ENCODE results near the gene TRPV4. TPM values are rescaled to one million over a fixed set of nuclear protein-coding genes. Genes with fewer than 3 reads are reported as not detected.

TRPV4 gene
- total and polyA plus RNA-seq, 10 of the 15 experiments (the other 5 are each of a cell fraction or from before 2014, with no cell fraction given): not detected

DNA sequence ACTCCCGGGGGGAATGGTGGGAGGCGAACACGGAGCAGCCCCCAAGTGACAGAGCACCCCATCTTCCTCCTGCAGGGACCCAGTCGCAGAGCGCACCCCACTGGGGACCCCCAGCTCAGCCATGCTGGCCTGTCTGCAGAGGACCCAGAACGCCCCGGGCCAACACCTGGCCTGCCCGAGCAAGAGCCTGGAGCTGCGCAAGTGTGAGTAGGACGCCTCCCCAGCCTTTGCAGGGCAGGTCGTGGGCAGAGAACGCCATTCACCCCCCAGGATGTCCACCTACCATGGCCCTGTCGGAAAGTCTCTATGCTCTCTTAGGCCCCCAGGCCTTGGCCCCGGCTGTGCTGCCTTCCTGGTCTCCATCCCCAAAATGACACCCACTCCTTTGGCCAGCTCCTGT, 89.2 kb downstream of the TRPV4 start:
- FAIRE-seq (no peak), DNase-seq (ENCODE audit: low read depth, low spot score) (no peak), ATAC-seq (no peak)
- Histone ChIP-seq H3K9me3 (replicated peaks; ENCODE audit: control insufficient read depth, insufficient read depth, low read length) (no peaks in the 10 kb centered on the region), H3K36me3 (ENCODE audit: control insufficient read depth in 2 of 2, insufficient read depth in 2 of 2, low read length in 1 of 2) (no peaks in the 10 kb centered on the region), H4K20me1 (ENCODE audit: control insufficient read depth, insufficient read depth) (no peaks in the 10 kb centered on the region), H3K9ac (ENCODE audit: control insufficient read depth, insufficient read depth, low read length) (no peak overlapping the region), H3K27ac (ENCODE audit: control insufficient read depth, insufficient read depth) (no peak overlapping the region), H2AFZ (ENCODE audit: control insufficient read depth, low read depth, low read length) (no peak overlapping the region), H3K4me2 (ENCODE audit: control insufficient read depth, insufficient read depth) (no peak overlapping the region), H3K4me1 (ENCODE audit: control insufficient read depth, insufficient read depth, low read length) (no peaks in the 10 kb centered on the region), H3K79me2 (ENCODE audit: control insufficient read depth, insufficient read depth, low read length) (no peaks in the 10 kb centered on the region), H3K4me3 (no peak overlapping the region), H3K27me3 (replicated peaks in 1 of 2; ENCODE audit: control insufficient read depth in 2 of 2, insufficient read depth in 2 of 2, low read length in 1 of 2) (no peaks in the 10 kb centered on the region; a peak in 3 of 4 replicates)
- POLR2A ChIA-PET: no interaction called here
- SMC1A ChIA-PET (ENCODE audit: uncharacterized antibody, unreplicated experiment): no interaction called here
- intact Hi-C loops (cut with micrococcal nuclease; ENCODE audit: unreplicated experiment) (no loop called here), in situ Hi-C loops (cut with MboI) (no loop called here)
- no TSS peak for BruUV-seq (replicated peaks)
- CTCF ChIA-PET: interaction anchor here (1.4 kb wide), 1 partner anchor 146 kb away, joined by 4 read pairs; no protein-coding TSS in a partner anchor
- no peak for TF ChIP-seq ZNF384 (IDR thresholded peaks at IDR 0.05; ENCODE audit: borderline replicate concordance, low read depth, low read length)
- RAD21 ChIA-PET (ENCODE audit: unreplicated experiment): no interaction called here
- 51% methylated on average over 14 of the region's 14 CpGs for WGBS (ENCODE audit: insufficient coverage, insufficient replicate concordance, low lambda C conversion rate, missing lambda C conversion rate)

DNA sequence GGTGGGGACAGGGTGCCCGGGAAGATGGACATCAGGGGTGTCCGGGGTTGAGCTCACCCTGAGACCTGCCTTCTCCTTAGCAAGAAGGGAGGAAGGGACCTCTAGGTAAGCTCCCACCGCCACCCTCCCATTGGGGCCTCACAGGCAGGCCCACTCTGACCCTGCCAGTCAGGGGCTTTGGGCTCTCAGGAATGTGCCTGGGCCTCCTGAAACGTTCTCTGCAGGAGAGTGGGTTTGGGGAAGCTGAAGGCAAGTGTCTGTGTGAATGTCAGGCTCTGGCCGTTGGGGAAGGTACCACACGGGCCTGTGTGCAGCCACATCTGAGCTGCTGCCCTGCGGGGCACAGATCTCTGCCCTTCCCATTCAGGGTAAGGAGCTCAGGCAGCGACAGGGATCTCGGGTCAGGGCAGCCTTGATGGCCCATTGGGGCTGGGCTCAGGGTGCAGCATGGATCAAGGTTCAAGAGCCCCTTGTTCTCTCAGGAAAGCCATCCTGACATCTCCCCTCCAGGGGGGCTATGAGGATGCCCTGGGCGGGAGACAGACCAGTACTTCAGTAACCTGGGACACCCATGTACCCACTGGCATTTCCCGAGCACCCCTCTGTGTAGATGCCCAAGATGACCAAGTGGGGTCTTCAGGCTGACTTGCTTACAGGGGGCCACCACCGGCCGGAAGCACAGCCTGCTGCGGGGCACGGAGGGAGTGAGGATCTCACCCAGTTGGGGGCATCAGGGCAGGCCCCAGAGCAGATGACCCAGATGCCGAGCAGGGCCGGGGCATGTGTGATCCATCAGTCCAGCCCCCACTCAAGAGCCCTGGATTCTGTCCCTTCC, 89.9 kb downstream of the TRPV4 start:
- in situ Hi-C loops (cut with MboI) (no loop called here), intact Hi-C loops (cut with micrococcal nuclease; ENCODE audit: unreplicated experiment) (no loop called here)
- ChIA-PET SMC1A (ENCODE audit: uncharacterized antibody, unreplicated experiment) (interaction anchor here (0.7 kb wide), 1 partner anchor 317 kb away, joined by 4 read pairs; no protein-coding TSS in a partner anchor), POLR2A (interaction anchor here (0.5 kb wide), 1 partner anchor 884 kb away, joined by 4 read pairs; no protein-coding TSS in a partner anchor), RAD21 (ENCODE audit: unreplicated experiment) (no interaction called here), CTCF (no interaction called here)
- no peaks in the 10 kb centered on the region for H3K4me1 ChIP-seq (ENCODE audit: control insufficient read depth, insufficient read depth, low read length)
- no peak overlapping the region for H3K9ac ChIP-seq (ENCODE audit: control insufficient read depth, insufficient read depth, low read length)
- WGBS (ENCODE audit: insufficient coverage, insufficient replicate concordance, low lambda C conversion rate, missing lambda C conversion rate): 28% methylated on average over 17 of the region's 17 CpGs
- H3K4me3 ChIP-seq: no peak overlapping the region
- H2AFZ ChIP-seq (ENCODE audit: control insufficient read depth, low read depth, low read length): no peak overlapping the region
- ATAC-seq (no peak), FAIRE-seq (no peak), DNase-seq (ENCODE audit: low read depth, low spot score) (no peak)
- H3K36me3 ChIP-seq (ENCODE audit: control insufficient read depth in 2 of 2, insufficient read depth in 2 of 2, low read length in 1 of 2): no peaks in the 10 kb centered on the region
- BruUV-seq (replicated peaks): no TSS peak
- H3K27me3 ChIP-seq (replicated peaks in 1 of 2; ENCODE audit: control insufficient read depth in 2 of 2, insufficient read depth in 2 of 2, low read length in 1 of 2): no peaks in the 10 kb centered on the region; a peak in 3 of 4 replicates
- no peaks in the 10 kb centered on the region for H3K79me2 ChIP-seq (ENCODE audit: control insufficient read depth, insufficient read depth, low read length)
- H4K20me1 ChIP-seq (ENCODE audit: control insufficient read depth, insufficient read depth): no peaks in the 10 kb centered on the region
- H3K27ac ChIP-seq (ENCODE audit: control insufficient read depth, insufficient read depth): no peak overlapping the region
- H3K4me2 ChIP-seq (ENCODE audit: control insufficient read depth, insufficient read depth): no peak overlapping the region
- no peaks in the 10 kb centered on the region for H3K9me3 ChIP-seq (replicated peaks; ENCODE audit: control insufficient read depth, insufficient read depth, low read length)
- TF ChIP-seq, protein P1, sequence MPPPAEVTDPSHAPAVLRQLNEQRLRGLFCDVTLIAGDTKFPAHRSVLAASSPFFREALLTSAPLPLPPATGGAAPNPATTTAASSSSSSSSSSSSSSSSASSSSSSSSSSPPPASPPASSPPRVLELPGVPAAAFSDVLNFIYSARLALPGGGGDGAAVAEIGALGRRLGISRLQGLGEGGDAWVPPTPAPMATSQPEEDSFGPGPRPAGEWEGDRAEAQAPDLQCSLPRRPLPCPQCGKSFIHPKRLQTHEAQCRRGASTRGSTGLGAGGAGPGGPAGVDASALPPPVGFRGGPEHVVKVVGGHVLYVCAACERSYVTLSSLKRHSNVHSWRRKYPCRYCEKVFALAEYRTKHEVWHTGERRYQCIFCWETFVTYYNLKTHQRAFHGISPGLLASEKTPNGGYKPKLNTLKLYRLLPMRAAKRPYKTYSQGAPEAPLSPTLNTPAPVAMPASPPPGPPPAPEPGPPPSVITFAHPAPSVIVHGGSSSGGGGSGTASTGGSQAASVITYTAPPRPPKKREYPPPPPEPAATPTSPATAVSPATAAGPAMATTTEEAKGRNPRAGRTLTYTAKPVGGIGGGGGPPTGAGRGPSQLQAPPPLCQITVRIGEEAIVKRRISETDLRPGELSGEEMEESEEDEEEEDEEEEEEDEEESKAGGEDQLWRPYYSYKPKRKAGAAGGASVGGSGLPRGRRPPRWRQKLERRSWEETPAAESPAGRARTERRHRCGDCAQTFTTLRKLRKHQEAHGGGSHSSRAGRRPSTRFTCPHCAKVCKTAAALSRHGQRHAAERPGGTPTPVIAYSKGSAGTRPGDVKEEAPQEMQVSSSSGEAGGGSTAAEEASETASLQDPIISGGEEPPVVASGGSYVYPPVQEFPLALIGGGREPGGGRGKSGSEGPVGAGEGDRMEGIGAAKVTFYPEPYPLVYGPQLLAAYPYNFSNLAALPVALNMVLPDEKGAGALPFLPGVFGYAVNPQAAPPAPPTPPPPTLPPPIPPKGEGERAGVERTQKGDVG (CRISPR knock-in tag; IDR thresholded peaks at IDR 0.05): no peak
- TF ChIP-seq, protein P2, sequence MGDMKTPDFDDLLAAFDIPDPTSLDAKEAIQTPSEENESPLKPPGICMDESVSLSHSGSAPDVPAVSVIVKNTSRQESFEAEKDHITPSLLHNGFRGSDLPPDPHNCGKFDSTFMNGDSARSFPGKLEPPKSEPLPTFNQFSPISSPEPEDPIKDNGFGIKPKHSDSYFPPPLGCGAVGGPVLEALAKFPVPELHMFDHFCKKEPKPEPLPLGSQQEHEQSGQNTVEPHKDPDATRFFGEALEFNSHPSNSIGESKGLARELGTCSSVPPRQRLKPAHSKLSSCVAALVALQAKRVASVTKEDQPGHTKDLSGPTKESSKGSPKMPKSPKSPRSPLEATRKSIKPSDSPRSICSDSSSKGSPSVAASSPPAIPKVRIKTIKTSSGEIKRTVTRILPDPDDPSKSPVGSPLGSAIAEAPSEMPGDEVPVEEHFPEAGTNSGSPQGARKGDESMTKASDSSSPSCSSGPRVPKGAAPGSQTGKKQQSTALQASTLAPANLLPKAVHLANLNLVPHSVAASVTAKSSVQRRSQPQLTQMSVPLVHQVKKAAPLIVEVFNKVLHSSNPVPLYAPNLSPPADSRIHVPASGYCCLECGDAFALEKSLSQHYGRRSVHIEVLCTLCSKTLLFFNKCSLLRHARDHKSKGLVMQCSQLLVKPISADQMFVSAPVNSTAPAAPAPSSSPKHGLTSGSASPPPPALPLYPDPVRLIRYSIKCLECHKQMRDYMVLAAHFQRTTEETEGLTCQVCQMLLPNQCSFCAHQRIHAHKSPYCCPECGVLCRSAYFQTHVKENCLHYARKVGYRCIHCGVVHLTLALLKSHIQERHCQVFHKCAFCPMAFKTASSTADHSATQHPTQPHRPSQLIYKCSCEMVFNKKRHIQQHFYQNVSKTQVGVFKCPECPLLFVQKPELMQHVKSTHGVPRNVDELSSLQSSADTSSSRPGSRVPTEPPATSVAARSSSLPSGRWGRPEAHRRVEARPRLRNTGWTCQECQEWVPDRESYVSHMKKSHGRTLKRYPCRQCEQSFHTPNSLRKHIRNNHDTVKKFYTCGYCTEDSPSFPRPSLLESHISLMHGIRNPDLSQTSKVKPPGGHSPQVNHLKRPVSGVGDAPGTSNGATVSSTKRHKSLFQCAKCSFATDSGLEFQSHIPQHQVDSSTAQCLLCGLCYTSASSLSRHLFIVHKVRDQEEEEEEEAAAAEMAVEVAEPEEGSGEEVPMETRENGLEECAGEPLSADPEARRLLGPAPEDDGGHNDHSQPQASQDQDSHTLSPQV (IDR thresholded peaks at IDR 0.05): no peak
- TF ChIP-seq RB1 (IDR thresholded peaks at IDR 0.05; ENCODE audit: borderline replicate concordance): no peak
- TF ChIP-seq JUNB (IDR thresholded peaks at IDR 0.05): no peak
- TF ChIP-seq NFXL1 (IDR thresholded peaks at IDR 0.05; ENCODE audit: borderline replicate concordance): no peak
- no peak for TF ChIP-seq RBBP5 (conservative IDR thresholded peaks at IDR 0.05)

Measured in GM12878 (cell line).